Activated T-cell treated with anti-CD3 and anti-CD28 coated beads, Interleukin-2, amount 50 U/mL, for 72 hours (primary cell): ENCODE data around the gene TUSC1. TPM values are rescaled to one million over a fixed set of nuclear protein-coding genes. Genes with fewer than 3 reads are reported as not detected.
"Not testable (repeated sequence)": the region's sequence is repeated elsewhere in the genome, so short reads cannot be mapped to it uniquely, and the experiment has no call there.

Experiments
- ATAC-seq, 2 donors: fragments of 150-1000 bp; cut with Tn5 transposase; replicated peaks in 1 of 2; 2 replicates each; pipeline ENCODE4 v1.10.0; 2021; ENCODE audit warnings: moderate library complexity in 2 of 2, mild to moderate bottlenecking in 1 of 2
- DNase-seq, 2 donors: peaks; one replicate each; pipeline ENCODE4 v3.0.0; 2021 to 2022; ENCODE audit warnings: mixed read lengths in 1 of 2
- H3K27ac Mint-ChIP-seq: one replicate; pipeline ENCODE4 v1.8.0; 2022; ENCODE audit warnings: mild to moderate bottlenecking, moderate library complexity, mixed read lengths
- H3K27me3 Mint-ChIP-seq: one replicate; pipeline ENCODE4 v1.8.0; 2022; ENCODE audit warnings: low read depth, mixed read lengths
- H3K36me3 Mint-ChIP-seq, 2 donors: one replicate each; pipeline ENCODE4 v1.8.0; 2022; ENCODE audit warnings: mixed read lengths in 2 of 2, mild to moderate bottlenecking in 1 of 2; ENCODE audit not compliant: insufficient read depth in 2 of 2
- H3K4me1 Mint-ChIP-seq: one replicate; pipeline ENCODE4 v1.8.0; 2022; ENCODE audit warnings: low read depth, mixed read lengths
- H3K4me3 Mint-ChIP-seq, 2 donors: one replicate each; pipeline ENCODE4 v1.8.0; 2022; ENCODE audit warnings: mild to moderate bottlenecking in 2 of 2, mixed read lengths in 2 of 2, moderate library complexity in 2 of 2
- H3K9me3 Mint-ChIP-seq, 2 donors: one replicate each; pipeline ENCODE4 v1.8.0; 2022; ENCODE audit warnings: mixed read lengths in 2 of 2
- total RNA-seq, 2 donors: library from RNA; stranded (reverse); gene quantifications; one replicate each; pipeline ENCODE4 v1.2.3, GENCODE V29; 2022

The TUSC1 gene
- total RNA-seq: under 1 TPM; 0.25 to 0.79 TPM

- Mint-ChIP-seq H3K36me3 (peaks cover 0 to 1% of the 10 kb centered on the region in 2 donors), H3K4me3 (peak within 1 kb of the TSS; percentile 30 to 56), H3K27ac (no peak within 1 kb of the TSS), H3K9me3 (peaks cover 0 to 10% of the 10 kb centered on the region in 2 donors), H3K4me1 (peaks cover 4% of the 10 kb centered on the region), H3K27me3 (peaks cover 7% of the 10 kb centered on the region)
- ATAC-seq (peak; percentile 39 to 79), DNase-seq (peak; percentile 3 to 7)
These were observed at the start of gene TUSC1 for GRCh38 chr9:25678147-25678666. Gene TUSC1, minus strand, starts transcription at chr9:25678444. Its CDS starts 132 bp downstream, at chr9:25678312.

DNA sequence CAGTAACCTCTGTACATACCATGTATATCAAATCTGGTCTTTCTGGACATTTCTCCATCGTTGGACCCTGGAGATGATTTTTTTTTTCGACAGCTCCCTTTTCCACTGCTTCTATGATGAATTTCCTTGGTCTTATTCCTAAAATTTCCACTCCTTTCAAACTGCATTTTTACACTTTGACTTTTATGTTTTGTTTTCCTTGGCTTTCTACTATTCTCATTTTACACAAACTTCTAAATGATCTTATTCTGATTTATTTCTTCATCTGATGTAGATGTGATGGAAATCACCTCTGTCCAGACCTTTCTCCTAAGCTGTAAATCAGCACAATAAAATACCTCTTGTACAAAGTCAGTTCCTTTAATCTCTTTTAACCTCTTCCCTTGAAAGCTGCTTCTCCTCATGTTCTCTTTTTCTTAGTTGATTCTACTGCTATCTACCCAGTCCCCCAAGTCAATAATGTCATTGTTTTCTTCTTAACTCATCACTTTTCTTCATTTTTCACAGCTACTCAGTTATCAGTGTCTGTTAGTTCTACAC lies 48.7 kb upstream of the TUSC1 start:
- Mint-ChIP-seq H3K36me3 (peaks cover 0 to 4% of the 10 kb centered on the region in 2 donors), H3K4me1 (no peaks in the 10 kb centered on the region), H3K4me3 (no peak overlapping the region), H3K9me3 (peaks cover 3 to 4% of the 10 kb centered on the region in 2 donors), H3K27me3 (no peaks in the 10 kb centered on the region), H3K27ac (no peak overlapping the region)
- ATAC-seq (no peak), DNase-seq (no peak)

GRCh38 chr9:25724424-25724823 lies 46.2 kb upstream of the TUSC1 start:
- H3K27me3 Mint-ChIP-seq: no peaks in the 10 kb centered on the region
- ATAC-seq: no peak
- no peak for DNase-seq

GRCh38 chr9:25716220-25716872 lies 38.1 kb upstream of the TUSC1 start:
- no peaks in the 10 kb centered on the region for H3K27me3 Mint-ChIP-seq
- no peak for DNase-seq
- no peaks in the 10 kb centered on the region for H3K36me3 Mint-ChIP-seq
- peaks cover 0 to 4% of the 10 kb centered on the region in 2 donors for H3K9me3 Mint-ChIP-seq
- no peak overlapping the region for H3K27ac Mint-ChIP-seq
- no peaks in the 10 kb centered on the region for H3K4me1 Mint-ChIP-seq
- no peak for ATAC-seq
- H3K4me3 Mint-ChIP-seq: no peak overlapping the region

More at GRCh38 chr9:25724424-25724823, 46.2 kb upstream of the TUSC1 start:
- Mint-ChIP-seq H3K27ac (no peak overlapping the region), H3K4me3 (no peak overlapping the region), H3K36me3 (no peaks in the 10 kb centered on the region), H3K4me1 (no peaks in the 10 kb centered on the region), H3K9me3 (peaks cover 2% of the 10 kb centered on the region in 2 donors)

DNA sequence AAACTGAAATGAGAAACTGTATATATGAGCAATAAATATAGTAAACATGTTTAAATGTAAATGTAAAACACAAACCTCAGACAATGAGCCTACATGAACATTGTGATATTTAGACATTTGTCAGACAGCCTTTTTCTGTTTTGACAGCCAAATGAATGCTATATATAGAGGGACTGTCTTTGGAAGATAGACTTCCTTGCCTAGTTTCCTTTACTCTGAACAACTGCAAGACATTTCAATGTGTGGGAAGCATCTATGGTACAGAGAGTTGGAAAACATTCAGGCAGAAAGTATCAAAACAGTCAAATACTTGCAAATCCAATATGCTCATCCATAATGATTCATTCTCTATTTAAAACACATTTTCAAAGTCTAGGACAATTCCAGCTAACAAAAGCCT lies 31.7 kb upstream of the TUSC1 start:
- no peak overlapping the region for H3K4me3 Mint-ChIP-seq
- H3K36me3 Mint-ChIP-seq: no peaks in the 10 kb centered on the region
- DNase-seq (no peak), ATAC-seq (no peak)
- no peaks in the 10 kb centered on the region for H3K4me1 Mint-ChIP-seq
- H3K9me3 Mint-ChIP-seq: peaks cover 0 to 2% of the 10 kb centered on the region in 2 donors
- H3K27me3 Mint-ChIP-seq: no peaks in the 10 kb centered on the region
- H3K27ac Mint-ChIP-seq: no peak overlapping the region

DNA sequence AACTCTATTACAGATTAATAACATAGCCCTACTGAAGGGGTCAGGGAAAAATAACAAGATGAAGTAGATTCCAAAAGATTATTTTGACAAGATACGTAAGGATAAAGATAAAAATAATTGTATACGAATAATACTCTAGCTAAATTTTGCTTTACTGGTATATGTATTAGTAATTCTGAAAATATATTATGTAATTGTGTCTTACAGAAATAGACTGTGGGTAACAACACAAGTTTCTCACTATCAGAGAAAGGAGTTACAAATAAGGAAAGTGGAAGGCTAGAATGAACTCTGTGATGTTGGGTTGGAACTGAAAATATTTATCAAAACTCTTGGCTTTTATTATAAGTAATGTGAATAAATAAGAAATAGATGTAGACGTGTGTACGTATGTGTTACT lies 26.6 kb upstream of the TUSC1 start:
- no peak overlapping the region for H3K27ac Mint-ChIP-seq
- peaks cover 0 to 3% of the 10 kb centered on the region in 2 donors for H3K36me3 Mint-ChIP-seq
- no peaks in the 10 kb centered on the region for H3K27me3 Mint-ChIP-seq
- H3K4me1 Mint-ChIP-seq: no peaks in the 10 kb centered on the region
- DNase-seq (no peak), ATAC-seq (no peak)
- peaks cover 0 to 5% of the 10 kb centered on the region in 2 donors for H3K9me3 Mint-ChIP-seq
- H3K4me3 Mint-ChIP-seq: no peak overlapping the region

DNA sequence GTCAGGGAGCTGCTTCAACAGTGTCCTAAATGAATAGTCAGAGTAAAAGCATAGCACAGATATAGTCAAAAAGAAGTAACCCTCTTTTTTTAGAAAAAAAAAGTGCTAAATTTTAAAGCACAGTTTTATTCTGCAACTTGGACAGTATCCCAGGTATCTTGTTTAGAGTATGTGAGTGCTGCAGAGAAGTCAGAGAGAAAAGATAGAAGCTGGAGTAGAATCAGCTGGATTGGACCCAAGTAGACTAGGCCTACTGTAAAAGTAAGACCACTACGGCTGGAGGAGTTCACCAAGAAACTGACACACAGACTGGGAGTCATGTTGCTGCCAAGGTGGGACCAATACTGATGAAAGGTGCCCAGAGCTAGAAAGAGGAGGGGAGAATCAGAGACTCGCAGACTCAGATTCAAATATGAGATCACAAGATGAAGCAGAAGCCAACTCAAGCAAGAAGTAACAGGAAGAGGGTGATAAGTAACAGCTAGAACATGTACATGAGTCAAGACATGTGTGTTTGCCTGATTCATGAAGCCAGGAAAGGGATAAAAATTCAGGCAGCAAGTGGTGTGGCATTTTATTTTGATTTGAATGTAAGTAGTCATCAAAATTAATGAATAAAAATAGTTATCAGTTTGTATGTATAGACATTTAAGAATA lies 25.6 kb upstream of the TUSC1 start:
- H3K27me3 Mint-ChIP-seq: no peaks in the 10 kb centered on the region

DNA sequence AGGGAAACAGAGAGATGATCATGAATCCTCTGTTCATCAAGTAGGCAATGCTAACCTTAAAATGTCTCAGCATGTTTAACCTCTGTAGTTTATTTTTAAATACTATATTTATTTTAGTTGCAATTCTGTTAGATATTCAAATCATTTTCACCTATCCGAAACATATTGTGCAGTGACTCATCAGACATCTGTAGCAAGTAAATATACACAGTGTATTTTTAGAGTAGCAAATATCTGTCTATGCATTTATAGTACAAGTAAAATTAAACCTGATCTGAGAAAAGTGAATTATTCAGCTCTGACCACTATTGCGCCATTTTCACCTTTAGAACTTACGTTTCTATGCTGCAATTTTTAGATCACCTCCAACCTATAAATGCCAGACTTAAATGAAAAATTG lies 24.3 kb upstream of the TUSC1 start:
- no peaks in the 10 kb centered on the region for H3K4me1 Mint-ChIP-seq
- DNase-seq (no peak), ATAC-seq (no peak)
- H3K36me3 Mint-ChIP-seq: peaks cover 0 to 3% of the 10 kb centered on the region in 2 donors
- H3K27me3 Mint-ChIP-seq: no peaks in the 10 kb centered on the region
- peaks cover 0 to 3% of the 10 kb centered on the region in 2 donors for H3K9me3 Mint-ChIP-seq
- H3K27ac Mint-ChIP-seq: no peak overlapping the region
- H3K4me3 Mint-ChIP-seq: no peak overlapping the region

More for the DNA sequence above, 25.6 kb upstream of the TUSC1 start:
- H3K4me1 Mint-ChIP-seq: no peaks in the 10 kb centered on the region
- H3K36me3 Mint-ChIP-seq: peaks cover 0 to 3% of the 10 kb centered on the region in 2 donors
- no peak for ATAC-seq
- H3K4me3 Mint-ChIP-seq: no peak overlapping the region
- peaks cover 0 to 3% of the 10 kb centered on the region in 2 donors for H3K9me3 Mint-ChIP-seq
- DNase-seq: no peak
- no peak overlapping the region for H3K27ac Mint-ChIP-seq

GRCh38 chr9:25700899-25701298 lies 22.7 kb upstream of the TUSC1 start:
- not testable (repeated sequence) for H3K36me3 Mint-ChIP-seq, DNase-seq, H3K9me3 Mint-ChIP-seq, H3K27me3 Mint-ChIP-seq, H3K4me3 Mint-ChIP-seq, H3K27ac Mint-ChIP-seq, ATAC-seq, H3K4me1 Mint-ChIP-seq

DNA sequence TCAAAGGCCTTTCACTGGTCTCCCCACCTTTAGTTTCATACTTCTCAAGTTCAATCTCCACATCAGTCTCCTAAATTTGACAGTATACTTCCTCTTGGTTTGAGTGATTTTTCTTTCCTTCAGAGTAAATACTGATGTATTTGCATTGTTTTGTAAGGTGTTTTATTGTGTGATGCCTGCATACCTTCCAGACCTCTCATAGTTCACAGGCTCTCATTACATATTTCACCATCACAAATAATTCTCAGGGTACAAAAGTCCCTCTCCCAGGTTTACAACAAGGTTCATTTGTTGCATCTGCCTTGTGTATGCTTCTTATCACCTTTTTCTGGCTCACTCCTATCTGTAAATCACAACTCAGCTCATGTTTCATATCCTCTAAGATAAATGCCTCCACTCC lies 22.2 kb upstream of the TUSC1 start:
- Mint-ChIP-seq H3K36me3 (peaks cover 0 to 3% of the 10 kb centered on the region in 2 donors), H3K9me3 (peaks cover 0 to 6% of the 10 kb centered on the region in 2 donors), H3K27me3 (no peaks in the 10 kb centered on the region), H3K4me3 (no peak overlapping the region), H3K4me1 (no peaks in the 10 kb centered on the region), H3K27ac (no peak overlapping the region)
- no peak for DNase-seq
- ATAC-seq: no peak

GRCh38 chr9:25691786-25692185 lies 13.5 kb upstream of the TUSC1 start:
- Mint-ChIP-seq H3K36me3 (peaks cover 0 to 1% of the 10 kb centered on the region in 2 donors), H3K27me3 (no peaks in the 10 kb centered on the region), H3K4me1 (no peaks in the 10 kb centered on the region), H3K9me3 (peaks cover 3 to 11% of the 10 kb centered on the region in 2 donors), H3K27ac (no peak overlapping the region), H3K4me3 (no peak overlapping the region)
- DNase-seq (no peak), ATAC-seq (no peak)

GRCh38 chr9:25684321-25684720 lies 6.1 kb upstream of the TUSC1 start:
- Mint-ChIP-seq H3K27me3 (peaks cover under 1% of the 10 kb centered on the region), H3K36me3 (no peaks in the 10 kb centered on the region), H3K27ac (no peak overlapping the region), H3K4me3 (no peak overlapping the region), H3K4me1 (no peaks in the 10 kb centered on the region), H3K9me3 (peaks cover 2 to 11% of the 10 kb centered on the region in 2 donors)
- no peak for DNase-seq
- no peak for ATAC-seq

DNA sequence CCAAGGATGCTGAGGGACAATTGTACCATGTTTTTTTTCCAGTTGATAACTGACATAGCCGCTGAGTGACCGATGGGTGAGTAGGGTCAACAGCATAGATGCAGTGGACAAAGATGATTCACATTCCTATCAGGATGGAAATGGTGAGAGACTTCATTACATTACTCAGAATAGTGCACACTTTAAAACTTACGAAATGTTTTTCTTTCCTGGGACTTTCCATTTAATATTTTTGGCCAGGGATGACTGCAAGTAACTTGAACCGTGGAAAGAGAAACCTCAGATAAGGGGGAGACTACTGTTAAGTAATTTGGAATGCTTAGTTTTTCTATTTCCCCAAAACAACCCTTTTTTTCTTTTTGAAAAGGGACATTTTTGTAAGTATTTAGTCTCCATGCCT lies 3.0 kb upstream of the TUSC1 start:
- H3K4me3 Mint-ChIP-seq: no peak overlapping the region
- H3K36me3 Mint-ChIP-seq: peaks cover 0 to 1% of the 10 kb centered on the region in 2 donors
- no peak overlapping the region for H3K27ac Mint-ChIP-seq
- DNase-seq (no peak), ATAC-seq (no peak)
- peaks cover 7% of the 10 kb centered on the region for H3K27me3 Mint-ChIP-seq
- peaks cover 4% of the 10 kb centered on the region for H3K4me1 Mint-ChIP-seq
- H3K9me3 Mint-ChIP-seq: peaks cover 2 to 12% of the 10 kb centered on the region in 2 donors
